ENCODE results near the gene DNAH10.
"Not testable (repeated sequence)": the region's sequence is repeated elsewhere in the genome, so short reads cannot be mapped to it uniquely, and the experiment has no call there.

DNAH10 gene

DNA sequence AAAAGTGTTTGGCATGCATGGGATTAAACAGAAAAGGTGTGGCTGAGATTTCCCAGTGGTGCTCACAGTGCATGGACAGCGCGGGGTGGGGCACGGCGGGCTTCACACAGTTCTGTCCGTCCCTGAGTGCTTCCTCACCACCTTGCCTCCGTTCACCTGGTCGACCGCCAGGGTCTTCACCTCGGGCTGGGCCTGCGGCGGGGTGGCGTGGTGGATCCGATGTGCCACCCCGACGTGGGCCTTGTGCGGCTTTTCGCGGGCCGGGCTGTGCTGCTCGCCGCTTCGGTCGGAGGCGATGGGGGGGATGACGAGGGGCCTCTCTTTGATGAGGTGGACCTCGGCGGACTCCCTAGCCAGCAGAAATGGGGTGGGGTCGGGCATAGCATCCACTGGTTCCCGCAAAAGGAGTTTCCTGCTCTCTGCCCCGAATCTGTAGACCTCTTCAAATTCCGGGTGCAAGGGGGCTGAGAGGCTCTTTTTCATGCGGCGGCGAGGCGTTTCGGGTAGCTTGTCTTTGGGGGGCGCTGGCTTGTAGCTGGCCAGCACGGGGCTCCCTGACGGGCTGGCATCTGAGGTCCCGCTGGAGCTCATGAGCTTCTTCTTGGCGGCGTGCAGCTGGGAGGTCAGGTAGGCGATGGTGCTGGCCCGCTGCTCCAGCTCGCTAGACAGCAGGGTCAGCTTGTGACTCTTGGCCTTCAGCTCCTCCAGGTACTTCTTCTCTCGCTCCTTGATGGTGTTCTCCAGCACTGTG, 175.0 kb downstream of the DNAH10 start:
- DNase-seq, result no peak

DNA sequence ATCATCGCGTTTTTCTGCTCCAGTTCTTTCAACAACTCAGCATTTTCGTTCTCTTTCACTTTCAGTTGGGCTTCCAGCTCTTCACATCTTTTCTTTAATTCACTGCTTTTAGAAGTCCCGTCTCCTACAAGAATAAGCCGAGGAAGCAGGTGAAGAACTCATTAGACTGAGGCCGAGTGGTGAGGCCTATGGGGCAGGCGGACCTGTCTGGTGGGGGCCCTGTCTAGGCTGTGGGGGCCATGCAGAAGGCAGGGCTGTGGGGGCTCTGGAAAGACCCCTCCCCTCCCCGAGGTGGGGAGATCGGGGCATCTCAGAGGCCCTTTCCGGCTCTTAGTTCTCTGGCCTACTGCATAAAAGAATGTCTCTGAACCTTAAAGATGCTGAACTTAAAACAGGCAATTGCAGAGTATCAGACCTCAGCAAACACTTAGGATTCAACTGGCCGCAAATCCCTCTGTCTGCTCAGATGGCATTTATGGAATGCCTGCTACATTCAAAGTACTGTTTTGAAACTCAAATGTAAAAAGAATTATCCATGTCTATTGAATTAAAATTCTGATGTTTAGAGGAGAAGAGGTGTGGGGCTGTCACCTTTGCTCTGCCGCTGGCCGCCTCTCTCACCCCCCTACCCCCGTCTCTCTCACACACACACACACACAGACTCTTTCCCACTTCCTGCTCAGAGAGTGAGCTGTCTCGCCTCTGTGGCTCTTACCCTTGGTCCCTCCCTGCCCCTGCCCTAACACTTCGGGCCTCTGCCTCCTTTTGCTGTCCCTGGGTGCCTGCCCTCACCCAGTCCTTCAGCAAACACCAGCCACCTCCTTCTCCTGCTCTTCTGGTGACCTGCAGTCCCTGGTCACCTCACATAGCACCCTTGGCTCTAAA, 175.8 kb downstream of the DNAH10 start:
- DNase-seq, result no peak

DNA sequence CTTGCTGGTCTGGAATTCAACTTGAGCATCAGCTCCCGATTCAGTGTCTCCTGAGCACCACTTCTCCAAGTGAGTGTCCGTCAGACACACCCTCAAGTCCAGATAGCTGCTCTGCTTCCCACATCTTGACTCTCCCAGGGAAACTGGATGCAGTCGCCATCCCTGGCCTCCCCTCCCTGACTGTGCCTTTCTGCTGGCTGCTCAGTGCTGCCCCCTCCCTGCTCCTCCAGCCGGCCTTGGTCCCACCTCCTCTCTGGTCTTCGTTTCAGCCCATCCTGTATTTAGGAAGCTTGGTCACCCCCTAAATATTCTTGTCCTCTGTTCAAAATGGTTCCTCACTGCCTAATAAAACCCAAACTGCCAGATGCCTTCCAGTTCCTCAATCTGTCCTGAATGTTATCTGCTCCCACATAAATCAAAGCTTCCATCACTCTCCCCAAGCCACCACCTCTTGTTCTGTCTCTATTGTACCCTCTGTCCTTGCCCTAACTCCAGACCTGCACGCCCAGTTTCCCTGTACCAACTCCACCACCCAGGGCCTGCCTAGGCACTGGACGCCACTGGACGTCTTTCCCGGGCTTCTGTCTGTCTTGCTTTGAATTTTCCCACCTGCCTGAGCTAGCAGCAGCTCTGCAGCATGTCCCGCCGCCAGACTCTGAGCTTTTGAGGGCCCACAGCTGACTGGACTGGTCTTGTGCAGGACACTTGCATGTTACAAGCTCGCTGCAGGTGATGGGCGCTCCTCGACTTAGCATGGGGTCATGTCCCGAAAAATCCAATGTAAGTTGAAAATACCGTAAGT, 176.8 kb downstream of the DNAH10 start:
- DNase-seq, result peak in 2 of 14 donors; percentile 7 to 10

DNA sequence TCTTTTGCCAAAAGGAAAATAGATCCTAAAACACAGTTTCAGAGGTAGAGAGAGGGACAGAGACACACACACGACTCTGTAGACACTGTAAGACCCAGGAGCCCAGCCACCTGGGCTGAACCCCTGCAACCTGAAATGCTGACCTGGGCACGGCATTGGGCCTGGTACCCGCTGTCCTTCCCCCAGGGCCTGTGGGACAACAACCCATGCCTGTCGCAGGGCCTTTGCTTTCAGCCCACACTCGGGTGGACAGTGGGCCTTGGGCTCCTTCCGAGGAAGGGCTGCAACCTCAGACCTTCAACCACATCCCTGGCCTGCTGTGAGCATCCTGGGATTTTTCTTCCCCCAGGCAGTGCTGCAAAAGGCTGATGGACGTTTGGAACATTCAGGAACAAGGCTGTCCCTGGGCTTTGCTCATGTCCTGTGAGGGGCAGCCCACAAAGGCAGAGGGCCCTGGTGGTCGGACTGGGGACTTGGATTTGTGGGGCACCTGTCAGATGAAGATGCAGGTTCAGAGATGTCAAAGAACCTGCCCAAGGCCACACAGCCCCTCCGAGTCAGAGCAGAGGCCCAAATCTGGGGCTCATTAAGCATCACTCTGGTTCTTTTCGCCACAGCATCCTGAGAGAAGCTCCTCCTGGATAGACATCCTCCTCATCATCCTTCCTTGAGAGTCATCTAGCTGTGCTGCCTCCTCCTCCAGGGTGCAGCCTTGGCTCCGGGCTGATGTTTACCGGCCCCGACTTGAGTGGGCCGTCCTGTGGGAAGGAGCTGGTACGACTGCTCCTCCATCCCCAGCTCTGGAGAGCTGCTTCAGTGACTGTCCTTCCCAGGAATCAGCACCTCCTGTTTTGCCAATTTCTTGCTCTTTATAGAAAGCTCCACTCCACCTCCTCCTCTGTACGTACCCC, 177.9 kb downstream of the DNAH10 start:
- DNase-seq, result no peak

DNA sequence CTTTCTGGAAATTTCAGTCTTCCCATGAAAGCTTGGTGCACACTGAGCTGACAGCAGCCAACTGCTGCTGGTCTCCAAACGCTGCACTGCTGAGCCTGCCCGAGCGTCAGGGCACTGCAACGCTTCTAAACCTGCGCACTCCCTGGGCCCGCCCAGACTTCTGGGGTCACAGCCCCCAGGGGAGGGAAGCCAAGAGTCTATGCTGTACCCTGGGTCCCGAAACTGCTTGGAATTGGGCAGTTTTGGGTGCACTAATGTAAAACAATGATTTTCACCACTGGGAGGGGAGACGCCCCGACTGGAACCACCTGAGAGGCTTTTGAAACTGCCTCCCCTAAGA, 178.5 kb downstream of the DNAH10 start:
- DNase-seq, result no peak

DNA sequence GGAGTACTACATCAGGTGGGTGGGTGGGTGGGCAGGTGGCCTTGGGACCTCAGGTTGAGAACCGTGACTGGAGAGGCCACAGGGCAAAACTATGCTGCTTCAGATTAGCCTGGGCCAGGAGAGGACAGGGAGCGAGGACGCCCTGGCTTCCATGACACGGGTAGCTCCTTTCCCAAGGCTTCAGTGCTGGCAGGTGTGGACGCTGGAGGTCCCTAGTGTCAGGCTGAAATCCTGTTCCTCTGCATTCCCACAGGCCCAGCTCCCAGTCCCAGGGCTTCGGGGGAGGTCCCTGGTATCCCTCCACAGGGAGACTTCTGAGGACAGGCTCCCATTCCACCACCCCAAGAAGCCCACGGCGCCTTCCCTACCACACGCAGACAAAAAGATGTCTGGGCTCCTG, 178.9 kb downstream of the DNAH10 start:
- DNase-seq, result no peak

DNA sequence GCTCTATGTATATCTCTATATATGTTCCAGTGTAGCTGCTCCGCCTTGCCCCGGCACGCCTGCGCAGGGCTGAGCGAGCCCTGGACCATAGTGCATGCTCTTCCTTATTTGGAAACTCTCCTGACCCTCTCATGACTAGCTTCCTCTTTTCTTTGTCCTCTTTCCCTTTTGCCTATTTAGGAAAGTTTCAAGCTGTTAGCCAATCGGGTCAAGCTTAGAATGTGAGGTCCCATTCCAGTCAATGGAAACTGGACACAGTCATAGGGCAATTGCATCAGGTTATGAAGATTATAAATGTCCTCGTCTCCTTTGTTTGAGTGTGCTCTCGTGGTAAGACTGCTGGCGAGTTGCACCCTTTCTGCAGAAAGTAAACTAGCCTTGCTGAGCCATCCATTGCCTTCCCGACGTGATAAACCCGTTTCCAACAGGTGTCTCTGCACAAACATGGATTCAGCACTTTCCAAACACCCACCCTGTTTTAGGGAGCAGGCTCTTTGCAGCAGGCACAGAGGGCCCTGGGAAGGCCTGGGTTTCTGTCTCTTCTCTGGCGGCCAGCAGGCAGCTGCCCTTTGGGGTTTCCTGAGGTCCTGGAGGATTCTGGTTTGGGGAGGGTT, 179.6 kb downstream of the DNAH10 start:
- DNase-seq, result no peak

DNA sequence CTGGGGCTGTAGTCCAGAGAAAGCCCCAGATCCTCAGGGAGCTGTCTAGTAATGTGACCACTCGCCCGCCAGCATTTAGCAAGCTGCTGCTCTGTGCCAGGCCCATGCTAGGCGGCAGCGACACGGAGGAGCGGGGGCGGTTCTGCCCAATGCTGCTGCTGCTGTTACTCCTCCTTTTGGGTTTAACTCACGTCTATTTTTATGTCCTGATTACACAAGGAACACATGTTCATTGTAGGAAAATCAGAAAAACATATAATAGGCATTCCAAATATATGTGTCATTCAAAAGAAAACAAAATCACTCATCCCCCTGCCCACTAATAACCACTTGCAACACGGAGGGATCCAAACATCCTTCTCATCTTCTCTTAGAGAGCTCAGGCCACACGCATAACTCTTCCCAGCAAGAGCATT, 180.1 kb downstream of the DNAH10 start:
- DNase-seq, result no peak

DNA sequence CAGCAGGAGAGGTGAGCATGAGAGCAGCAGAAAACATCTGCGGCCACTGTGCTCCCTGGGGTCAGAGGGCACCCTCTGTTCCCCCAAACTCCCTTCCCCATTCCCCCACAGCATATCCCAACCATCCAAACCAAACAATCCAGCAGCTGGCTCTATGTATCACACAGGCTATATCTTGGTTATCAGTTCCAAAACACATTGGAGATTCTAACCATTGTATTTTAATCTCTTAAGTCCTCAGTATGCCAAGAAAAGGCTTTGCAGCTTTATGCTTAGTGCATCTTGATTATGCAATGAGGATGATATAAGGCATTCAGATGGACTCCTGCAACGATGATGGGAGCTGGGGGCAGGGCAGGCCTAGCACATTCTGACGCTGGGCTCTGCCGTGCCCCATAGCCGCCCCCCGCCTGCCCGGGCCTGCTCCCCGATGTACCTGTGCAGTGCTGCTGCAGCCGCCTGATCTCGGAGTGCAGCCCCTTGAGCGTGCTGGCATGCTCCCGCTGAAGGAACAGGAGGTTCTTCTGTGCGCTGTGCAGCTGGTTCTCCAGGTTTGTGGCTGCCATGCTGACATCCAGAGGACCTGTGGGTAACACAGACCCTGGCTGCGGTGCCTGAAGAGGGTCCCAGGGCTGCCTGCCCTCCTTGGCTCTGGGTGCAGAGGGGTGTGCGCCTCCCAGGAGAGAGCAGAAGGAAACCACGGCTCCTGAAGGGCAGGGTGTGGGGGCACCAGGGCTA, 181.0 kb downstream of the DNAH10 start:
- DNase-seq, result no peak

DNA sequence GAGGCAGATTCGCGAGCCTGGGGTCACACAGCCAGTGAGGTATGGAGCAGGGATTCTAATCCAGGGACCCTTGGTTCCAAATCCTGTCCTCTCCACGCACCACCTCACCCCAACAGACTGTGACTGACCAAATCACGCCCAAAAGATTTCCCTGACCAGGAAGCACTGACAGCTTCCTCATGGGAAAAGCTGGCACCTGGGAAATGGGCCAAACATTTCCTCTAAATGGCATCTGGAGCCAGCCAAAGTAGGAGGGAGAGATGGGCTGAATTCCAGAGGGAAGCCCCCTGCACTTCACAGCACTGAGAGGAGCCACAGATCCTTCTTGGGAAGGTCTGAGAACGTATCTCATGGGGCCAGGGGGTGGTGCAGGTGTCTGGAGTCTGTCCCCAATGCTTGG, 181.7 kb downstream of the DNAH10 start:
- DNase-seq, result no peak

DNA sequence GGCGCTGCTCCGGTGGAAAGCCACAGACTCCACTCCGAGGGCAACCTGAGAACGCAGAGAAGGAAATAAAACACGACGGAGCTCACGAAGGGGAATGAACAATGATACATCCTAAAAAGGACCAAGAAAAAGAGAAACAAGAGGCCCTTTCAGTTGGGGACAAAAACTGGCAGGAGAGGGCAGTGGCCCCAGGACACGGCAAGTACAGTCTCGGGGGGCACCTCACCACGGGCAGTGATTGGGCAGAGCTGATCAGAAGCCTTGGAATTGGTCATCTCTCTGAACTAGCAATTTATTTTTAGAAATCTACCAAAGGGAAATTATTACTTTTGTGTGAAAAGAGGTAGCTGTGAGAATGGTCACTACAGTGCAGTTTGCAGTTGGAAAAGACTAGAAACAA, 182.6 kb downstream of the DNAH10 start:
- no peak for DNase-seq

DNA sequence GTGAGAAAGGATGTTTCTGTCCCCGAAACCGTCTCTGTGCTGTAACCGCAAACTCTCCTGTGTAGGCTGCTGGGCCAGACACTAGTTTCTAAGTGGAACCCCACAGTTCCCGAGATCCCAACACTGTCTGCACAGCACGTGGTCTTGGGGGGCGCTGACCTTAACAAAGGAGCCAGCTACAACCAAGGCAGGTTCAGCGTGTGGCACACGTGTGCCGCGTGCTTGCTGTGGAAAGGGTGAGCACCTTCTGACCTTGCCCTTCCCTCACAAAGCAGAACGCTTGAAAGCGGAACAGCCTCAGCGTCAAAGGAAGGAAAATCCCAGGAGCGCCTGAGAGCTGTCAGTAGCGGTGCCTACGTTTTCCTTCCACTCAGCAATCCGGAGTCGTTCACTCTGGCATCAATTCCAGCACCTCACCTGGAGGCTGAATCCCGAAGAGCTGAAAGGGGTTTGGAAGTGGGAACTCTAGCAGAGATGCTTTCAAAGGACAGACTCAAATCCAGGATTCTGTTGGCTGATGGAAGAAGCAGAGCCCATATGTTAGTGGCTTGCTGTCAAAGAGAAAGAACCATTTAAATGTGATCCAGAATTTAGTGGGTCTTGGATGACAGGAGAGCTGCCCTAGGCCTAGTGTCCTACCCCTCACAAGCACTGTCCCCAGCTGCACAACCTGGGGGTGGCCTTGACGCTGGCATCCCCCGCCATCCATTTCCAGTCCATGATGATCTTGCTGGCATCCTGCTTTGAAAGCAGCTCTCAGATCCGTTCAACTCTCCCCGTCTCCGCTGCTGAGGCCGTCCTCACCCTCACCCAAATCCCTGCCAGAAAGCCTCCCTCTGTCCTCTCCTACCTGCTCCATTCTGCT, 183.4 kb downstream of the DNAH10 start:
- DNase-seq, result peak in 3 of 14 donors; percentile 27 to 62 (median 50)

DNA sequence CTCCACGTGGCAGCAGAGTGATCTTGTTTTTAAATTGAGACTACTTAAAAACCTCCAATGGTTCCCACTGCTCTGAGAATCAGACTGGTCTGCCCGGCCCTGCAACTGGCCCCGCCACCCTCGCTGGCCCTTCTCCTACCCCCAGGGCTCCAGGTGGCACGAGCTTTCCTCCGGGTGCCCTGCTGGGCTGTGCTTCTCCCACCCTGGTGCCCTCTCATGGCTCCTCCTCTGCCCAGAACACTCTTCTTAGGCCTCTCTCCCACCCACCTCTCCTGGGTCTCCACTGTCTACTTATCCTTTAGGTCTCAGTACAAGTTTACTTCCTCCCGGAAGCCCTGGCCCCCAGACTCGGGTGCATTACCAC, 184.0 kb downstream of the DNAH10 start:
- DNase-seq, result no peak

DNA sequence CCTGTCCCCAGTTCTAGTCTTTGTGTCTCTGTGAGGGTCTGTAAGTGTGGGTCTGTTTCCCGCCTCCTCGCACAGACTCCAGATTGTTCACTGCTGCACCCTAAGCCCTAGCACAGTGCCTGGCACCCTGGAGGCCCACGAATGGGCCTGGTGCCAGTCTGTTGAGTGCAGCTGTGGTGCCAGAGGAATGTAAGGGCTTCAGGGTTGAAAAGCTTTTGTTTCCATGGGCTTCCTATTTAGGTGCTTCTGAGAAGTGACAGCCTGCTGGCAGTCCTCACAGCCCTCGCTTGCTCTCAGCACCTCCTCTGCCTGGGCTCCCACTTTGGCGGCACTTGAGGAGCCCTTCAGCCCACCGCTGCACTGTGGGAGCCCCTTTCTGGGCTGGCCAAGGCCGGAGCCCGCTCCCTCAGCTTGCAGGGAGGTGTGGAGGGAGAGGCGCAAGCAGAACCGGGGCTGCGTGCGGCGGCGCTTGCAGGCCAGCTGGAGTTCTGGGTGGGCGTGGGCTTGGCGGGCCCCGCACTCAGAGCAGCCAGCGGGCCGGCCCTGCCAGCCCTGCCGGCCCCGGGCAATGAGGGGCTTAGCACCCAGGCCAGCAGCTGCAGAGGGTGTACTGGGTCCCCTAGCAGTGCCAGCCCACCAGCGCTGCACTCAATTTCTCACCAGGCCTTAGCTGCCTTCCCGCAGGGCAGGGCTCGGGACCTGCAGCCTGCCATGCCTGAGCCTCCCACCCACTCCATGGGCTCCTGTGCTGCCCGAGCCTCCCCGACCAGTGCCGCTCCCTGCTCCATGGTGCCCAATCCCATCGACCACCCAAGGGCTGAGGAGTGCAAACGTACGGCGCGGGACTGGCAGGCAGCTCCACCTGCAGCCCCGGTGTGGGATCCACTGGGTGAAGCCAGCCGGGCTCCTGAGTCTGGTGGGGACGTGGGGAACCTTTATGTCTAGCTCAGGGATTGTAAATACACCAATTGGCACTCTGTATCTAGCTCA, 184.7 kb downstream of the DNAH10 start:
- DNase-seq, result not testable (repeated sequence)

DNA sequence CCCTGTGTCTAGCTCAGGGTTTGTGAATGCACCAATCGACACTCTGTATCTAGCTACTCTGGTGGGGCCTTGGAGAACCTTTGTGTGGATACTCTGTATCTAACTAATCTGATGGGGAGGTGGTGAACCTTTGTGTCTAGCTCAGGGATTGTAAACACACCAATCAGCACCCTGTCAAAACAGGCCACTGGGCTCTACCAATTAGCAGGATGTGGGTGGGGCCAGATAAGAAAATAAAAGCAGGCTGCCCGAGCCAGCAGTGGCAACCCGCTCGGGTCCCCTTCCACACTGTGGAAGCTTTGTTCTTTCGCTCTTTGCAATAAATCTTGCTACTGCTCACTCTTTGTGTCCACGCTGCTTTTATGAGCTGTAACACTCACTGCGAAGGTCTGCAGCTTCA, 185.4 kb downstream of the DNAH10 start:
- DNase-seq, result not testable (repeated sequence)

DNA sequence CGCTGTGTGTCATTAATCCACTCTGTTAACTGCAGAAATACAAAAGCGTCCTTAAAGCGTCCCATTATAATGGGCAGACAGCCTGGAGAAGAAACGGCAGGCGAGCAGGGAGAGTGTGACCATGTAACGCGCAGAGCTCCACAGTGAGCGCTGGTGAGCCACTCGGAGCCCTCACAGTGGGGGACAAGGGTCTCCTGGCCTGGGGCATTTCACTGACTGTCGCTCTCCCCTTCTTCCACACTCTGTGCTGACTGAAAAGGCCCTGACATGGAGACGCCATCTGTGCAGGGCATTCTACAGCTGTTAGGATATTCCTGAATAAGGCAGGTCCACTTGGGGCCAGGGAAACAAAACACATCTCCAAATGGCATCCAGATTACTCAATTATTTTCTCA, 186.3 kb downstream of the DNAH10 start:
- peak in 9 of 14 donors; percentile 19 to 47 (median 24) for DNase-seq

DNA sequence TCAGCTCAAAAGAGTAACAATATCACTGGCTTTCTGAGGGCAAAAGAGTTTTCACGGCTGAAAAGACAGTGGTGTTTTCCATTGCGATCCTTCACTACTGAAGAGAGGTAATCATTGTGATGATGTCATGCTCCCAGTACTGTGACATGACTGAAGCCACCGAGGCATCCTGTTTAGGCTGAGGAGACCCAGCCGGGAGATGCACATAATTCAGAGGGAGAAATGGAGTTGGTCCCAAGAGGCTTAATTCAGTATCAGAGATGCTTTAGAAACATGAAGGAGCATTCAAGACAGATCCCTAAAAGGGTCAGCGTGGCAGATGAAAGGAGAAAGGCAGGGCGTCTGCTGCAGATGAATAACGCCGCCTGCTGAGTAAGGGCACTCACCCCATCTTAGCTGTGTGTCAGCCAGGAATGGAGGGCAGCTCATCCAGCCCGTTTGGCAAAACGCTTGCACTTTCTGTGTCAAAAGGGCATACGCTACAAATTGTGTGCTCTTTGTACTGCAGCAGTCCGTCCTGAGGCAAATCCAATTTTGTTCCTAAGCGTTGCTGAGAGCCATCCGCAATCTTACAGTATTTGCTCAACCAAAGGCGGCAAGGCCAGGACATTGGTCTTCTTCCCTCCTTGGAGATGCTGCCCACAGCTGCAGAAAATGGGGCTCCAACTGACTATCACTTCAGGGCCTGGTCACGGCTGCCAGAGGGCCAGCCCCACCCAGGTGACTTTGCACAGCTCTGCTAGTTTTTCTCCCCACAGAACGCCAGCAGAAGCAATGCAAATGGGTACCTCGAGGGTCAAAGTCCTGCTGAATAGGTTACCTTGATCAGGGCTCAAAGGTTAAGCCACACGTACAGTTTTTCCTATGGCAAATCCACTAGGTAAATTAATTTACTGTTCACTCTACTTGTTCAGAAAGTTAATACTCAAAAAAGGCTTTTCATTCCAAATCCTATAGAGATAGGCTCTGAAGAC, 187.0 kb downstream of the DNAH10 start:
- DNase-seq, result peak in 5 of 14 donors; percentile 40 to 50 (median 43)
